Measurements from ENCODE around the gene TRMT61A. TPM values are rescaled to one million over a fixed set of nuclear protein-coding genes. Genes with fewer than 3 reads are reported as not detected.

Gene TRMT61A
- total and polyA plus RNA-seq, 2 of the 13 experiments (the other 11 are each of a cell fraction or from before 2014, with no cell fraction given) = 6.5 to 13.6 TPM

- no peak for TF ChIP-seq KIAA2018 (CRISPR knock-in tag; IDR thresholded peaks at IDR 0.05; ENCODE audit: borderline replicate concordance)
These were observed 40.4 kb downstream of the TRMT61A start (continued) for GRCh38 chr14:103569408-103569807.

- Histone ChIP-seq H3K4me3 (replicated peaks in 1 of 3; ENCODE audit: insufficient read depth in 1 of 3, low read depth in 2 of 3, low read length in 3 of 3) (no peak overlapping the region), H3K79me2 (ENCODE audit: insufficient read depth, low read length) (peaks cover 7% of the 10 kb centered on the region), H3K36me3 (replicated peaks in 1 of 2; ENCODE audit: control insufficient read depth in 1 of 2, insufficient read depth in 2 of 2, low read length in 2 of 2) (peaks cover 17 to 44% of the 10 kb centered on the region in 2 experiments), H3K4me2 (ENCODE audit: low read depth, low read length) (no peak overlapping the region), H3K4me1 (ENCODE audit: insufficient read depth, low read length) (no peaks in the 10 kb centered on the region), H3K9ac (ENCODE audit: insufficient read depth, low read depth, low read length) (no peak overlapping the region), H3K27me3 (ENCODE audit: control insufficient read depth in 1 of 2, insufficient read depth in 2 of 2, low read length in 2 of 2) (no peaks in the 10 kb centered on the region), H4K20me1 (ENCODE audit: insufficient read depth, low read length) (no peaks in the 10 kb centered on the region), H3K9me3 (ENCODE audit: low read length) (no peaks in the 10 kb centered on the region), H2AFZ (ENCODE audit: low read length) (no peak overlapping the region), H3K27ac (ENCODE audit: extremely low read length, insufficient read depth, low read length) (no peak overlapping the region)
- ATAC-seq (no peak), FAIRE-seq (no peak), DNase-seq (ENCODE audit: low spot score) (no peak)
- intact Hi-C loops (cut with micrococcal nuclease; ENCODE audit: unreplicated experiment) (loop anchor here (5.0 kb wide), 1 partner anchor 103 kb away; no protein-coding TSS in a partner anchor), in situ Hi-C loops (cut with HindIII; ENCODE audit: extremely low pct_ligation_motif_present, low pct_unique_long_range_greater_than_20kb) (no loop called here)
- no TSS peak for BruUV-seq (replicated peaks)
- TF ChIP-seq ZNF772 (CRISPR knock-in tag; IDR thresholded peaks at IDR 0.05) (no peak), REL (CRISPR knock-in tag; conservative IDR thresholded peaks at IDR 0.05) (no peak), ZNF224 (CRISPR knock-in tag; IDR thresholded peaks at IDR 0.05) (no peak), ZC3H4 (CRISPR knock-in tag; IDR thresholded peaks at IDR 0.05; ENCODE audit: borderline replicate concordance) (no peak)
- POLR2A ChIA-PET = no interaction called here
- CTCF ChIA-PET (ENCODE audit: low intra/inter-chr PET ratio, low total read pairs) = no interaction called here
- 90% methylated on average over 6 of the region's 6 CpGs for WGBS (ENCODE audit: low lambda C conversion rate)
These were observed 45.1 kb downstream of the TRMT61A start for GRCh38 chr14:103574104-103574503.
